ENCODE measurements around the gene RASSF5. TPM values are rescaled to one million over a fixed set of nuclear protein-coding genes. Genes with fewer than 3 reads are reported as not detected.
A peak's percentile ranks its signal among the peaks of the same experiment; 100 is the strongest.

The RASSF5 gene
- total and polyA plus RNA-seq, 9 of the 15 experiments (the other 6 are each of a cell fraction or from before 2014, with no cell fraction given): 6.1 to 41.0 (median 25.2) TPM

- TF ChIP-seq ZBTB40 (IDR thresholded peaks at IDR 0.05) (peak; percentile 32; the same call in 1 of the 2 replicates), ZBTB40 (CRISPR knock-in tag; IDR thresholded peaks at IDR 0.05) (no peak), CTBP1 (IDR thresholded peaks at IDR 0.05; ENCODE audit: borderline replicate concordance) (peak; percentile 41; the same call in 1 of the 2 replicates), SPI1 (IDR thresholded peaks at IDR 0.05; ENCODE audit: borderline replicate concordance, low read depth, low read length) (peak; percentile 98), NCOR1 (IDR thresholded peaks at IDR 0.05) (no peak), CBFB (CRISPR knock-in tag; IDR thresholded peaks at IDR 0.05) (no peak), NR2C2 (CRISPR knock-in tag; IDR thresholded peaks at IDR 0.05) (no peak), NR2C2 (tag; IDR thresholded peaks at IDR 0.05) (no peak), ZFP91 (CRISPR knock-in tag; IDR thresholded peaks at IDR 0.05) (peak; percentile 98), FOXM1 (IDR thresholded peaks at IDR 0.05; ENCODE audit: low read depth) (peak; percentile 45; the same call in 1 of the 2 replicates), FOXM1 (CRISPR knock-in tag; IDR thresholded peaks at IDR 0.05; ENCODE audit: low read depth) (no peak), PHB2 (IDR thresholded peaks at IDR 0.05; ENCODE audit: low read depth) (no peak), TAL1 (IDR thresholded peaks at IDR 0.05) (no peak), NBN (IDR thresholded peaks at IDR 0.05; ENCODE audit: low read depth) (no peak), PYGO2 (tag; IDR thresholded peaks at IDR 0.05) (no peak), ELF4 (CRISPR knock-in tag; IDR thresholded peaks at IDR 0.05) (0 out of 2 replicates have a peak, but pooled peaks have one; percentile 60), HDAC1 (IDR thresholded peaks at IDR 0.05) (no peak), KAT7 (CRISPR knock-in tag; IDR thresholded peaks at IDR 0.05; ENCODE audit: borderline replicate concordance) (peak; percentile 76; the same call in 1 of the 2 replicates), THRAP3 (IDR thresholded peaks at IDR 0.05; ENCODE audit: borderline replicate concordance) (no peak), CREM (IDR thresholded peaks at IDR 0.05; ENCODE audit: low read depth) (peak; percentile 48; the same call in 1 of the 2 replicates)
These were observed 37.2 kb upstream of the RASSF5 start, which contains the start of gene IKBKE (continued) for GRCh38 chr1:206469933-206470691.

Data from K562 (cell line).